22Rv1 (cell line): ENCODE results near the gene GPC6.

Experiments used
- ZFX ChIP-seq: fragments of 450-650 bp; IDR thresholded peaks from 2 replicates; pipeline ENCODE4 v1.6.1; 2017; ENCODE audit warnings: antibody characterized with exemption, borderline replicate concordance
- TF ChIP-seq, protein P1 (sequence below): fragments of 450-650 bp; IDR thresholded peaks from 2 replicates; pipeline ENCODE4 v1.5.1; 2017; ENCODE audit warnings: mild to moderate bottlenecking

DNA sequence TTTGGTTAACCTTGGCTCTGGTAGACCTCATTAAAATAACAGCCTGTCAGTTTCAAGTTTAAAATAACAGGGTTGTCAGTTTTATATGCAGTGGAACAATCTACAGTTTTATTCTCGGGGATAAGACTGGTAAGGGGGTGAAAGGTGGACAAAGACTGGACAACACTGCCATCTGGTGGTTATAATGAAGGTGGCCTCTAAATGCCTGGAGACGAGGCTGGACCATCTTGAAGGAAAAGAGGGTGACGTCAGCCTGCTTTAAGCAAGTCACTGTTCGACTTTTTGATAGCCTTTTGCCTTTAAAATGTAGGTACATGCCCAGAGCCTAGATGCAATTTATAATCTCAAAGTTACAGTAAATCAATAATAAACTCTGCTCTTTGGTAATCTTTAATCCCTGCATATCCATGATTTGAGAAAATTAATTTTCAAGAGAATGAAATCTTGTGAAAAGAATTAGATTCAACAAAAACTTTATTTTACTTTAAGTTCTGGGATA is 1135.9 kb downstream of the GPC6 start:
- TF ChIP-seq, protein P1, sequence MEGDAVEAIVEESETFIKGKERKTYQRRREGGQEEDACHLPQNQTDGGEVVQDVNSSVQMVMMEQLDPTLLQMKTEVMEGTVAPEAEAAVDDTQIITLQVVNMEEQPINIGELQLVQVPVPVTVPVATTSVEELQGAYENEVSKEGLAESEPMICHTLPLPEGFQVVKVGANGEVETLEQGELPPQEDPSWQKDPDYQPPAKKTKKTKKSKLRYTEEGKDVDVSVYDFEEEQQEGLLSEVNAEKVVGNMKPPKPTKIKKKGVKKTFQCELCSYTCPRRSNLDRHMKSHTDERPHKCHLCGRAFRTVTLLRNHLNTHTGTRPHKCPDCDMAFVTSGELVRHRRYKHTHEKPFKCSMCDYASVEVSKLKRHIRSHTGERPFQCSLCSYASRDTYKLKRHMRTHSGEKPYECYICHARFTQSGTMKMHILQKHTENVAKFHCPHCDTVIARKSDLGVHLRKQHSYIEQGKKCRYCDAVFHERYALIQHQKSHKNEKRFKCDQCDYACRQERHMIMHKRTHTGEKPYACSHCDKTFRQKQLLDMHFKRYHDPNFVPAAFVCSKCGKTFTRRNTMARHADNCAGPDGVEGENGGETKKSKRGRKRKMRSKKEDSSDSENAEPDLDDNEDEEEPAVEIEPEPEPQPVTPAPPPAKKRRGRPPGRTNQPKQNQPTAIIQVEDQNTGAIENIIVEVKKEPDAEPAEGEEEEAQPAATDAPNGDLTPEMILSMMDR: peak; percentile 78
- TF ChIP-seq ZFX: no peak
